ENCODE results near the gene SLC22A25.

- no peak for TF ChIP-seq CTCF (IDR thresholded peaks at IDR 0.05)
- no peak for TF ChIP-seq POLR2A (IDR thresholded peaks at IDR 0.05)
These were observed 19.1 kb upstream of the SLC22A25 start for GRCh38 chr11:63262547-63262946.
